H1 (cell line): Measurements from ENCODE around the gene AKR1B1. TPM values are rescaled to one million over a fixed set of nuclear protein-coding genes. Genes with fewer than 3 reads are reported as not detected.

Experiments
- ASH2L ChIP-seq: fragments of 200-600, 300-600 bp; sonication (generic); IDR thresholded peaks from one replicate; pipeline ENCODE4 v1.7.1; 2017; ENCODE audit warnings: low read length
- BRCA1 ChIP-seq: IDR thresholded peaks from 2 replicates; pipeline ENCODE4 v1.6.1; 2012; ENCODE audit warnings: low read depth, low read length, improper control_type of control experiment
- CBX8 ChIP-seq: fragments of 300-800, 300-1000 bp; sonication (generic); IDR thresholded peaks from 2 replicates; pipeline ENCODE4 v1.7.1; 2016; ENCODE audit warnings: low read depth, low read length, borderline replicate concordance
- EP300 ChIP-seq, 2 experiments: IDR thresholded peaks; 1 replicate in 1 of 2; 2 replicates in 1 of 2; pipeline ENCODE4 v1.6.1; 2011 to 2012; ENCODE audit warnings: low read depth in 2 of 2, low read length in 2 of 2, mild to moderate bottlenecking in 2 of 2, borderline replicate concordance in 1 of 2, inconsistent platforms in 1 of 2, moderate library complexity in 1 of 2
- KDM5A ChIP-seq: fragments of 200-600 bp; IDR thresholded peaks from 2 replicates; pipeline ENCODE4 v1.7.1; 2012; ENCODE audit warnings: mild to moderate bottlenecking, low read length, inconsistent platforms, mixed read lengths
- NRF1 ChIP-seq: IDR thresholded peaks from 2 replicates; pipeline ENCODE4 v1.6.1; 2011; ENCODE audit warnings: mild to moderate bottlenecking, low read depth, low read length, improper control_type of control experiment
- POLR2A ChIP-seq, 2 experiments: IDR thresholded peaks; 1 replicate in 1 of 2; 2 replicates in 1 of 2; pipeline ENCODE4 v1.6.1; 2011; ENCODE audit warnings: low read depth in 2 of 2, low read length in 2 of 2, mild to moderate bottlenecking in 2 of 2; ENCODE audit errors: control extremely low read depth in 1 of 2
- POLR2AphosphoS5 ChIP-seq: IDR thresholded peaks from 2 replicates; pipeline ENCODE4 v1.6.1; 2011; ENCODE audit warnings: low read depth, low read length
- RNF2 ChIP-seq: fragments of 200-900, 300-1000 bp; sonication (generic); IDR thresholded peaks from 2 replicates; pipeline ENCODE4 v1.7.1; 2016; ENCODE audit warnings: borderline replicate concordance, low read depth, mild to moderate bottlenecking, antibody characterized with exemption, low read length; ENCODE audit not compliant: poor library complexity, severe bottlenecking; ENCODE audit errors: missing control alignments
- ZNF274 ChIP-seq: IDR thresholded peaks from 2 replicates; pipeline ENCODE4 v1.7.0; 2012; ENCODE audit warnings: low read length, borderline replicate concordance; ENCODE audit errors: extremely low read depth
- polyA plus RNA-seq, 7 experiments: library from polyadenylated mRNA; depleted of rRNA in 3 of 7; stranded (reverse) in 5 of 7; unstranded in 2 of 7; fragments of >200 nt in 5 of 7; fragments of 200-250 nt in 2 of 7; gene quantifications; 1 replicate in 5 of 7; 2 replicates in 1 of 7; 4 replicates in 1 of 7; pipeline versions ENCODE4 v1.2.1 to v1.2.3, GENCODE V29; 2011 to 2013; ENCODE audit warnings: missing spikeins in 2 of 7, mixed read lengths in 2 of 7
- total RNA-seq: library from RNA; stranded (reverse); fragmentation: NEBNext Ultra II Directional; extraction: Animal tissue kit (Norgen Biotek cat#: 25700); gene quantifications from 2 replicates; pipeline ENCODE4 v1.2.1, GENCODE V29; 2021
- TF ChIP-seq, protein P1 (sequence below): fragments of 300-600 bp; sonication (generic); IDR thresholded peaks from 2 replicates; pipeline ENCODE4 v1.7.1; 2012; ENCODE audit warnings: low read length, moderate library complexity, mild to moderate bottlenecking, inconsistent platforms; ENCODE audit not compliant: insufficient replicate concordance

The AKR1B1 gene
- total and polyA plus RNA-seq, 2 of the 8 experiments (the other 6 are each of a cell fraction or from before 2014, with no cell fraction given): 195 to 273 TPM

DNA sequence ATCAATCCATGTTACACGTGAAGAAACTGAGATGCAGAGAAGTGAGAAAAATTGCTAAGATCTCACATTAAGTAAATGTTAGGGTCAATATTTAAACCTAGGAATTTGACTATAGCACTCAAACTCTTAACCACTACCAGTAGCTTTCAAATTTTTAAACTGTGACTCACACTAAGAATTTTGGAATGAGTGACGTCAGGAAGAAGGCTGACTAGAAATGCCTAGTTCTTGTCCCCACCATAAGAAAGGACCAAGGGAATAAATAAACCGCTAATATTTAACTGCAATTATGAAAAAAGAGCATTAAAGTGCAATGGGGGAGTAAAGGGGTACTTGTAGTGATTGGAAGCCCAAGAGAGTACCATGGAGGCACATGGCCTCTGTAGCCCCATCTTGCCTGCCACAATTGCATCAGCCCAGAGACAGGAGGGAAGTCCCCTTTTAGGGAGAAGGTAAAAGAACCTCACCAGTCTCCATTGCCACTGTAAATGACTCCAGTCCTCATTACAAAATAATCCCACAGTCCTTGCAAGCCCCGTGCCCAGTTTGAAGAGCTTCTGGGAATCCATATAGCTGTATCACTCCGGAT is 3.5 kb upstream of the AKR1B1 start (continued):
- TF ChIP-seq, protein P1, sequence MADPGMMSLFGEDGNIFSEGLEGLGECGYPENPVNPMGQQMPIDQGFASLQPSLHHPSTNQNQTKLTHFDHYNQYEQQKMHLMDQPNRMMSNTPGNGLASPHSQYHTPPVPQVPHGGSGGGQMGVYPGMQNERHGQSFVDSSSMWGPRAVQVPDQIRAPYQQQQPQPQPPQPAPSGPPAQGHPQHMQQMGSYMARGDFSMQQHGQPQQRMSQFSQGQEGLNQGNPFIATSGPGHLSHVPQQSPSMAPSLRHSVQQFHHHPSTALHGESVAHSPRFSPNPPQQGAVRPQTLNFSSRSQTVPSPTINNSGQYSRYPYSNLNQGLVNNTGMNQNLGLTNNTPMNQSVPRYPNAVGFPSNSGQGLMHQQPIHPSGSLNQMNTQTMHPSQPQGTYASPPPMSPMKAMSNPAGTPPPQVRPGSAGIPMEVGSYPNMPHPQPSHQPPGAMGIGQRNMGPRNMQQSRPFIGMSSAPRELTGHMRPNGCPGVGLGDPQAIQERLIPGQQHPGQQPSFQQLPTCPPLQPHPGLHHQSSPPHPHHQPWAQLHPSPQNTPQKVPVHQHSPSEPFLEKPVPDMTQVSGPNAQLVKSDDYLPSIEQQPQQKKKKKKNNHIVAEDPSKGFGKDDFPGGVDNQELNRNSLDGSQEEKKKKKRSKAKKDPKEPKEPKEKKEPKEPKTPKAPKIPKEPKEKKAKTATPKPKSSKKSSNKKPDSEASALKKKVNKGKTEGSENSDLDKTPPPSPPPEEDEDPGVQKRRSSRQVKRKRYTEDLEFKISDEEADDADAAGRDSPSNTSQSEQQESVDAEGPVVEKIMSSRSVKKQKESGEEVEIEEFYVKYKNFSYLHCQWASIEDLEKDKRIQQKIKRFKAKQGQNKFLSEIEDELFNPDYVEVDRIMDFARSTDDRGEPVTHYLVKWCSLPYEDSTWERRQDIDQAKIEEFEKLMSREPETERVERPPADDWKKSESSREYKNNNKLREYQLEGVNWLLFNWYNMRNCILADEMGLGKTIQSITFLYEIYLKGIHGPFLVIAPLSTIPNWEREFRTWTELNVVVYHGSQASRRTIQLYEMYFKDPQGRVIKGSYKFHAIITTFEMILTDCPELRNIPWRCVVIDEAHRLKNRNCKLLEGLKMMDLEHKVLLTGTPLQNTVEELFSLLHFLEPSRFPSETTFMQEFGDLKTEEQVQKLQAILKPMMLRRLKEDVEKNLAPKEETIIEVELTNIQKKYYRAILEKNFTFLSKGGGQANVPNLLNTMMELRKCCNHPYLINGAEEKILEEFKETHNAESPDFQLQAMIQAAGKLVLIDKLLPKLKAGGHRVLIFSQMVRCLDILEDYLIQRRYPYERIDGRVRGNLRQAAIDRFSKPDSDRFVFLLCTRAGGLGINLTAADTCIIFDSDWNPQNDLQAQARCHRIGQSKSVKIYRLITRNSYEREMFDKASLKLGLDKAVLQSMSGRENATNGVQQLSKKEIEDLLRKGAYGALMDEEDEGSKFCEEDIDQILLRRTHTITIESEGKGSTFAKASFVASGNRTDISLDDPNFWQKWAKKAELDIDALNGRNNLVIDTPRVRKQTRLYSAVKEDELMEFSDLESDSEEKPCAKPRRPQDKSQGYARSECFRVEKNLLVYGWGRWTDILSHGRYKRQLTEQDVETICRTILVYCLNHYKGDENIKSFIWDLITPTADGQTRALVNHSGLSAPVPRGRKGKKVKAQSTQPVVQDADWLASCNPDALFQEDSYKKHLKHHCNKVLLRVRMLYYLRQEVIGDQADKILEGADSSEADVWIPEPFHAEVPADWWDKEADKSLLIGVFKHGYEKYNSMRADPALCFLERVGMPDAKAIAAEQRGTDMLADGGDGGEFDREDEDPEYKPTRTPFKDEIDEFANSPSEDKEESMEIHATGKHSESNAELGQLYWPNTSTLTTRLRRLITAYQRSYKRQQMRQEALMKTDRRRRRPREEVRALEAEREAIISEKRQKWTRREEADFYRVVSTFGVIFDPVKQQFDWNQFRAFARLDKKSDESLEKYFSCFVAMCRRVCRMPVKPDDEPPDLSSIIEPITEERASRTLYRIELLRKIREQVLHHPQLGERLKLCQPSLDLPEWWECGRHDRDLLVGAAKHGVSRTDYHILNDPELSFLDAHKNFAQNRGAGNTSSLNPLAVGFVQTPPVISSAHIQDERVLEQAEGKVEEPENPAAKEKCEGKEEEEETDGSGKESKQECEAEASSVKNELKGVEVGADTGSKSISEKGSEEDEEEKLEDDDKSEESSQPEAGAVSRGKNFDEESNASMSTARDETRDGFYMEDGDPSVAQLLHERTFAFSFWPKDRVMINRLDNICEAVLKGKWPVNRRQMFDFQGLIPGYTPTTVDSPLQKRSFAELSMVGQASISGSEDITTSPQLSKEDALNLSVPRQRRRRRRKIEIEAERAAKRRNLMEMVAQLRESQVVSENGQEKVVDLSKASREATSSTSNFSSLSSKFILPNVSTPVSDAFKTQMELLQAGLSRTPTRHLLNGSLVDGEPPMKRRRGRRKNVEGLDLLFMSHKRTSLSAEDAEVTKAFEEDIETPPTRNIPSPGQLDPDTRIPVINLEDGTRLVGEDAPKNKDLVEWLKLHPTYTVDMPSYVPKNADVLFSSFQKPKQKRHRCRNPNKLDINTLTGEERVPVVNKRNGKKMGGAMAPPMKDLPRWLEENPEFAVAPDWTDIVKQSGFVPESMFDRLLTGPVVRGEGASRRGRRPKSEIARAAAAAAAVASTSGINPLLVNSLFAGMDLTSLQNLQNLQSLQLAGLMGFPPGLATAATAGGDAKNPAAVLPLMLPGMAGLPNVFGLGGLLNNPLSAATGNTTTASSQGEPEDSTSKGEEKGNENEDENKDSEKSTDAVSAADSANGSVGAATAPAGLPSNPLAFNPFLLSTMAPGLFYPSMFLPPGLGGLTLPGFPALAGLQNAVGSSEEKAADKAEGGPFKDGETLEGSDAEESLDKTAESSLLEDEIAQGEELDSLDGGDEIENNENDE: no peak
- TF ChIP-seq NRF1: no peak
- TF ChIP-seq RNF2: no peak
- no peak for TF ChIP-seq ZNF274
- no peak for TF ChIP-seq POLR2A (IDR thresholded peaks at IDR 0.05; ENCODE audit: control extremely low read depth in 1 of 2, low read depth in 2 of 2, low read length in 2 of 2)
- no peak for TF ChIP-seq BRCA1
- no peak for TF ChIP-seq ASH2L
- TF ChIP-seq POLR2AphosphoS5: no peak
- TF ChIP-seq CBX8: no peak
- no peak for TF ChIP-seq EP300 (IDR thresholded peaks at IDR 0.05; ENCODE audit: borderline replicate concordance in 1 of 2, low read depth in 2 of 2, low read length in 2 of 2)
- TF ChIP-seq KDM5A: no peak
